DND-41 (cell line): Measurements from ENCODE around the gene GGCT.

ENCODE experiments used
- EZH2 ChIP-seq: IDR thresholded peaks from 3 replicates; pipeline ENCODE4 v1.6.1; 2012; ENCODE audit warnings: borderline replicate concordance, low read depth, mild to moderate bottlenecking, moderate library complexity, low read length, inconsistent platforms; ENCODE audit not compliant: severe bottlenecking
- TF ChIP-seq, protein P1 (sequence below): IDR thresholded peaks from 2 replicates; pipeline ENCODE4 v1.5.1; 2012; ENCODE audit warnings: borderline replicate concordance, low read length, moderate library complexity, mild to moderate bottlenecking; ENCODE audit not compliant: poor library complexity, severe bottlenecking; ENCODE audit errors: extremely low read depth

DNA sequence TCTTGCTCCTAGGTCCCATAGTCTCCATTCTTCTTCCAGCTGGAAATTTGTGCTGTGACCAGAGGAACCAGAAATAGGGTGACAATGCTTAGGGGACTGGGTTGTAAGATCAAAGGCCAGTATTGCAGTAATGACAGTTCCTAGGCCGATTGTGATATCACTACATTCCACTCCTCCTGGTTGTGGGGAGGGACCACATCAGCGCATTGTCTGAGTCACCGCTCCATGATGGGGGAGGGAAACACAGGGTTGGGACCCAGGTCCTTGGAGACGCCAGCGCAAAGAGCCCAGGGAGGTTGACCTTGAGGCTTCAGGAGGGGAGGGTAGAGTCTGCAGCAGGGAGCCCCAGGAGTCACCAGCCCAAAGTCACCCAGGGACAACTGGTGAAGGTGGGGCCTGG is 20.8 kb upstream of the GGCT start:
- TF ChIP-seq, protein P1, sequence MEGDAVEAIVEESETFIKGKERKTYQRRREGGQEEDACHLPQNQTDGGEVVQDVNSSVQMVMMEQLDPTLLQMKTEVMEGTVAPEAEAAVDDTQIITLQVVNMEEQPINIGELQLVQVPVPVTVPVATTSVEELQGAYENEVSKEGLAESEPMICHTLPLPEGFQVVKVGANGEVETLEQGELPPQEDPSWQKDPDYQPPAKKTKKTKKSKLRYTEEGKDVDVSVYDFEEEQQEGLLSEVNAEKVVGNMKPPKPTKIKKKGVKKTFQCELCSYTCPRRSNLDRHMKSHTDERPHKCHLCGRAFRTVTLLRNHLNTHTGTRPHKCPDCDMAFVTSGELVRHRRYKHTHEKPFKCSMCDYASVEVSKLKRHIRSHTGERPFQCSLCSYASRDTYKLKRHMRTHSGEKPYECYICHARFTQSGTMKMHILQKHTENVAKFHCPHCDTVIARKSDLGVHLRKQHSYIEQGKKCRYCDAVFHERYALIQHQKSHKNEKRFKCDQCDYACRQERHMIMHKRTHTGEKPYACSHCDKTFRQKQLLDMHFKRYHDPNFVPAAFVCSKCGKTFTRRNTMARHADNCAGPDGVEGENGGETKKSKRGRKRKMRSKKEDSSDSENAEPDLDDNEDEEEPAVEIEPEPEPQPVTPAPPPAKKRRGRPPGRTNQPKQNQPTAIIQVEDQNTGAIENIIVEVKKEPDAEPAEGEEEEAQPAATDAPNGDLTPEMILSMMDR, result no peak
- no peak for TF ChIP-seq EZH2
